ENCODE measurements around the gene TXN. TPM values are rescaled to one million over a fixed set of nuclear protein-coding genes. Genes with fewer than 3 reads are reported as not detected.

Gene TXN
- total and polyA plus RNA-seq, 10 of the 15 experiments (the other 5 are each of a cell fraction or from before 2014, with no cell fraction given): 309 to 2,304 (median 650) TPM

GRCh38 chr9:110283751-110284150 lies 27.4 kb upstream of the TXN start:
- Histone ChIP-seq H3K36me3 (ENCODE audit: control insufficient read depth in 2 of 2, insufficient read depth in 2 of 2, low read length in 1 of 2) (no peaks in the 10 kb centered on the region), H3K9me3 (replicated peaks; ENCODE audit: control insufficient read depth, insufficient read depth, low read length) (no peaks in the 10 kb centered on the region), H3K4me3 (no peak overlapping the region), H3K79me2 (ENCODE audit: control insufficient read depth, insufficient read depth, low read length) (no peaks in the 10 kb centered on the region), H3K27me3 (replicated peaks in 1 of 2; ENCODE audit: control insufficient read depth in 2 of 2, insufficient read depth in 2 of 2, low read length in 1 of 2) (no peaks in the 10 kb centered on the region), H4K20me1 (ENCODE audit: control insufficient read depth, insufficient read depth) (no peaks in the 10 kb centered on the region), H2AFZ (ENCODE audit: control insufficient read depth, low read depth, low read length) (no peak overlapping the region), H3K4me1 (ENCODE audit: control insufficient read depth, insufficient read depth, low read length) (no peaks in the 10 kb centered on the region), H3K27ac (ENCODE audit: control insufficient read depth, insufficient read depth) (no peak overlapping the region), H3K4me2 (ENCODE audit: control insufficient read depth, insufficient read depth) (no peak overlapping the region), H3K9ac (ENCODE audit: control insufficient read depth, insufficient read depth, low read length) (no peak overlapping the region)
- ChIA-PET SMC1A (ENCODE audit: uncharacterized antibody, unreplicated experiment) (interaction anchor here (1.0 kb wide), 2 partner anchors 11 to 25 kb away, joined by 3 read pairs; no protein-coding TSS in a partner anchor), RAD21 (ENCODE audit: unreplicated experiment) (no interaction called here), CTCF (no interaction called here), POLR2A (no interaction called here)
- in situ Hi-C loops (cut with MboI) (no loop called here), intact Hi-C loops (cut with micrococcal nuclease; ENCODE audit: unreplicated experiment) (no loop called here)
- 0% methylated on average over 1 of the region's 1 CpG for WGBS (ENCODE audit: insufficient coverage, insufficient replicate concordance, low lambda C conversion rate, missing lambda C conversion rate)
- FAIRE-seq: no peak
- BruUV-seq (replicated peaks): no TSS peak
- ATAC-seq: peak; percentile 29; the same call in 1 of the 3 replicates
- no peak for DNase-seq (ENCODE audit: low read depth, low spot score)
- TF ChIP-seq SUPT20H (IDR thresholded peaks at IDR 0.05; ENCODE audit: borderline replicate concordance, control insufficient read depth, low read depth, low read length): no peak
- TF ChIP-seq, protein P1, sequence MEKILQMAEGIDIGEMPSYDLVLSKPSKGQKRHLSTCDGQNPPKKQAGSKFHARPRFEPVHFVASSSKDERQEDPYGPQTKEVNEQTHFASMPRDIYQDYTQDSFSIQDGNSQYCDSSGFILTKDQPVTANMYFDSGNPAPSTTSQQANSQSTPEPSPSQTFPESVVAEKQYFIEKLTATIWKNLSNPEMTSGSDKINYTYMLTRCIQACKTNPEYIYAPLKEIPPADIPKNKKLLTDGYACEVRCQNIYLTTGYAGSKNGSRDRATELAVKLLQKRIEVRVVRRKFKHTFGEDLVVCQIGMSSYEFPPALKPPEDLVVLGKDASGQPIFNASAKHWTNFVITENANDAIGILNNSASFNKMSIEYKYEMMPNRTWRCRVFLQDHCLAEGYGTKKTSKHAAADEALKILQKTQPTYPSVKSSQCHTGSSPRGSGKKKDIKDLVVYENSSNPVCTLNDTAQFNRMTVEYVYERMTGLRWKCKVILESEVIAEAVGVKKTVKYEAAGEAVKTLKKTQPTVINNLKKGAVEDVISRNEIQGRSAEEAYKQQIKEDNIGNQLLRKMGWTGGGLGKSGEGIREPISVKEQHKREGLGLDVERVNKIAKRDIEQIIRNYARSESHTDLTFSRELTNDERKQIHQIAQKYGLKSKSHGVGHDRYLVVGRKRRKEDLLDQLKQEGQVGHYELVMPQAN (conservative IDR thresholded peaks at IDR 0.05): no peak
- no peak for TF ChIP-seq BACH1 (IDR thresholded peaks at IDR 0.05; ENCODE audit: borderline replicate concordance)
- no peak for TF ChIP-seq SRF (IDR thresholded peaks at IDR 0.05; ENCODE audit: low read depth in 2 of 2, low read length in 2 of 2)
- no peak for TF ChIP-seq STAT1 (conservative IDR thresholded peaks at IDR 0.05)
- no peak for TF ChIP-seq DPF2 (IDR thresholded peaks at IDR 0.05)
- TF ChIP-seq SREBF2 (IDR thresholded peaks at IDR 0.05; ENCODE audit: low read length): no peak
- TF ChIP-seq CBX3 (IDR thresholded peaks at IDR 0.05; ENCODE audit: borderline replicate concordance, low read depth): no peak
- no peak for TF ChIP-seq CHD1 (IDR thresholded peaks at IDR 0.05; ENCODE audit: low read depth, low read length)
- TF ChIP-seq YY1 (IDR thresholded peaks at IDR 0.05; ENCODE audit: low read depth, low read length): no peak
